ENCODE measurements around the gene TTC8. TPM values are rescaled to one million over a fixed set of nuclear protein-coding genes. Genes with fewer than 3 reads are reported as not detected.

Gene TTC8
- total RNA-seq, 1 donor from 2014 or later: 10.8 TPM

DNA sequence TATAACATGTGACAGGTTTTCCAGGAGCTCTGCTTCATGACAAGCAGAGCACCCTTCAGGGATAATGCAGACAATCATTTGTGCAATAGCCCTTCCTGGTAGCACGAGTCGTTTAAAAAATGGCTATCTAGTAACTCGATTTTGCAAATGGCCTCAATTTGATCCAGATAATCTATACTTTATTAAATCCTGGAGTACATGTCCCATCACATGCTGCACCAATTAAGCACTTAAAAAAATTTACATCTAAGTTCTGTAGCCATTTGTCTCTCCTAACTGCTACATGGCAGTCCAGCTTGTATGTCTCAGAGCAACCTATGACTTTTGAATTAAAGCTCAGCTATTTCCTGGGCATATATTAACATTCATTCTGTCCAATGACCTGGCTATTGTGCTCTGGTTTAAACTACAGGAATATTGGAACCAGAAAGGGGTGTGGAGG, 79.8 kb downstream of the TTC8 start:
- TF ChIP-seq, protein P1, sequence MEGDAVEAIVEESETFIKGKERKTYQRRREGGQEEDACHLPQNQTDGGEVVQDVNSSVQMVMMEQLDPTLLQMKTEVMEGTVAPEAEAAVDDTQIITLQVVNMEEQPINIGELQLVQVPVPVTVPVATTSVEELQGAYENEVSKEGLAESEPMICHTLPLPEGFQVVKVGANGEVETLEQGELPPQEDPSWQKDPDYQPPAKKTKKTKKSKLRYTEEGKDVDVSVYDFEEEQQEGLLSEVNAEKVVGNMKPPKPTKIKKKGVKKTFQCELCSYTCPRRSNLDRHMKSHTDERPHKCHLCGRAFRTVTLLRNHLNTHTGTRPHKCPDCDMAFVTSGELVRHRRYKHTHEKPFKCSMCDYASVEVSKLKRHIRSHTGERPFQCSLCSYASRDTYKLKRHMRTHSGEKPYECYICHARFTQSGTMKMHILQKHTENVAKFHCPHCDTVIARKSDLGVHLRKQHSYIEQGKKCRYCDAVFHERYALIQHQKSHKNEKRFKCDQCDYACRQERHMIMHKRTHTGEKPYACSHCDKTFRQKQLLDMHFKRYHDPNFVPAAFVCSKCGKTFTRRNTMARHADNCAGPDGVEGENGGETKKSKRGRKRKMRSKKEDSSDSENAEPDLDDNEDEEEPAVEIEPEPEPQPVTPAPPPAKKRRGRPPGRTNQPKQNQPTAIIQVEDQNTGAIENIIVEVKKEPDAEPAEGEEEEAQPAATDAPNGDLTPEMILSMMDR (conservative IDR thresholded peaks at IDR 0.05; ENCODE audit: low read depth, low read length): no peak
- DNase-seq (ENCODE audit: low read depth): no peak
- no peak overlapping the region for H3K4me3 ChIP-seq (ENCODE audit: low read depth, low read length)

DNA sequence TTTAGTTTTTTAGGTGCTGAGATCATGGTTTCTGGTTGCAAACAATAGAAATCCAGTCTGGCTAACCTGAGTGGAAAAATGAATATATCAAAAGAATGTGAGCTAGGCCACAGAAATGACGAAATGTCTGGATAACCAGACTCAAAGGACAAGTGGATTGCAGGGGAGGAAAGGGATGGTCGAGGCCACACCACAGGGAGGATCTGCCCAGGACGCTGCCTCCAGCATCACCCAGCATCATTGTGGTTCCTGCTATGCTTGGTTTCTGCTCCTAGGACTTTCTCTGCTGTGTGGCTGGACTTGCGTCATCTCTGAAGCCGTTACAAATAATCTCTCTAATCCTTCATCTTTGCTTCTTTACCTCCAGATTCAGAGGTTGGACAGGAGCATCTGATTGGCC, 80.4 kb downstream of the TTC8 start:
- no peak overlapping the region for H3K4me3 ChIP-seq (ENCODE audit: low read depth, low read length)
- no peak for DNase-seq (ENCODE audit: low read depth)
- TF ChIP-seq, protein P1 (conservative IDR thresholded peaks at IDR 0.05; ENCODE audit: low read depth, low read length): no peak

DNA sequence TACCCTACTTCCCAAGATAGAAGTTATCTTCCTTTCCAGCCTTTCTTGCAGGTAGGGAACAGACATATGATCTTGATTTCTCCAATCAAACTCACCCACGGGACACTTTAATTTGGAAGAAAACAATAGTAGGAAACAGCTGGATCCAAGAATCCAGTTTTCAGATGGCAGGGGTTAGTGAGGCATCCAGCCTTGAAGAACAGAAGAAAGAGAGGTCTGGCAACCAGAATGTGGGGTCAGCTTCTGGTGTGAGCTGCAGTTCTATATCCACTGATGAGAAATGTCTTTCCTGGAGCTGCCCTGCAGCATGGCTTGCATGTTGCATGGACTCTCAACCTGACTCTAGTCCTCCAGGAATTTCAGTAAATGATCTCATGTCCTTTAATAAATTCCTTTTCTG, 83.8 kb downstream of the TTC8 start:
- H3K4me3 ChIP-seq (ENCODE audit: low read depth, low read length): no peak overlapping the region
- no peak for DNase-seq (ENCODE audit: low read depth)
- TF ChIP-seq, protein P1 (conservative IDR thresholded peaks at IDR 0.05; ENCODE audit: low read depth, low read length): no peak

DNA sequence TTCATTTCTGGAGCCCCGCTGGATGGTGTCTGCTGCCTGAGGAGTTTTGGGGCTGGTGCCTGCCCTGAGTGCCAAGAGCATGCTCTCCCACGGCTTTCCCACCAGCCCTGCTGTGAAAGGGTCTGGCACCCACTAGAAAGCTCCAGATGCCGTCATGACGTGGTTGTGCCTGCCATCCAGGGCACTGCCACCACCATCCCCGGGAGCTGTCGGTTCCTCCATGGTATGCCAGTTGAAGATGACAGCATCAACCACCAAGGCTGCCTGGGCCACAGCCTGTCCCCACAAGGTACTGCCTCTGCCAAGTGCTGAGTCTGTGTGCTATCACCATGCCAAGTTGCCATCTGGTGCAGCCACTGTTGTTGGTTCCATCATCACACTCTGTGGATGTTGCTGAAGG, 85.9 kb downstream of the TTC8 start:
- no peak for DNase-seq (ENCODE audit: low read depth)
- TF ChIP-seq, protein P1 (conservative IDR thresholded peaks at IDR 0.05; ENCODE audit: low read depth, low read length): no peak
- no peak overlapping the region for H3K4me3 ChIP-seq (ENCODE audit: low read depth, low read length)

DNA sequence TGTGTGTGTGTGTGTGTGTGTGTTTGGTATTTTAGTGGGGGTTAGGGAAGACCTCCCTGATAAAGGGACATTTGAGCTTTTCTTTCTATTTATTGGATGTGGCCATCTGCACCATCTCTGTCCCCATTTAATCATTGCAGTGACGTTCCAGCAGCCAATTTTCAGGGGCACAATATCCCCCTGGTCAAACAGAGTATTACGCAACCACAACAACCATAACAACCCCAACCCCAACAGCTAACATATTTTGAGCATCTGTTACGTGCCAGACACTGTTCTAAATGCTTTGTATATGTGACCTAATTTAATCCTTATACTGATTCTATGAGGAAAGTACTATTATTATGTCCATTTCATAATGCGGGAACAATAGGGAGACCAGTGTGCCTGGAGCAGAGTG, 87.4 kb downstream of the TTC8 start:
- TF ChIP-seq, protein P1 (conservative IDR thresholded peaks at IDR 0.05; ENCODE audit: low read depth, low read length): no peak
- no peak overlapping the region for H3K4me3 ChIP-seq (ENCODE audit: low read depth, low read length)
- DNase-seq (ENCODE audit: low read depth): no peak

DNA sequence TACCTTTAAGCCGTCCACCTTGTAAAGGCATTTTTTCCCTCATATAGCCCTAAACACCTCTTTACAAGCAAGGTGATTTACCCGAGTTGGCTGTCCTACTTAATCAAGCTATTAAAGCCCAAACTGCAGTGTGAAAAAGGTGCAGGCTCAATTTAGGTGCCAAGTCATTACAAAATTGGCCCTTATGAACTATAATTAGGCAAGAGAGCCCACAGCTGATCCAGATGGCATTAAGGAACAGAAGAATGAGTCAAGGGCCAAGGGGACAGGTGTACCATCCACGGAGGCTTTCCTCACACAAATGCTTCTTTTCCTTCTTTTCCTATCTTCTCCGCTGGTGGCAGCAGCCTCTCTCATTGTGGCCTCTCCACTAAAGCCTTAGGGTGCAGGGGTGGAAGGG, 90.5 kb downstream of the TTC8 start:
- TF ChIP-seq, protein P1 (conservative IDR thresholded peaks at IDR 0.05; ENCODE audit: low read depth, low read length): no peak
- no peak for DNase-seq (ENCODE audit: low read depth)
- H3K4me3 ChIP-seq (ENCODE audit: low read depth, low read length): no peak overlapping the region

GRCh38 chr14:88919502-88919901, 95.1 kb downstream of the TTC8 start:
- peak; percentile 43 for DNase-seq (ENCODE audit: low read depth)
- TF ChIP-seq, protein P1 (conservative IDR thresholded peaks at IDR 0.05; ENCODE audit: low read depth, low read length): peak; percentile 56

More at GRCh38 chr14:88919502-88919901, 95.1 kb downstream of the TTC8 start:
- H3K4me3 ChIP-seq (ENCODE audit: low read depth, low read length): no peak overlapping the region
